VCaP (cell line): ENCODE measurements around the gene NRARP.

ENCODE experiments used
- H3K27ac ChIP-seq: fragments of 450-650 bp; 2 replicates; pipeline ENCODE4 v1.5.1; 2017
- CTCF ChIP-seq: fragments of 450-650 bp; conservative IDR thresholded peaks from 2 replicates; pipeline ENCODE4 v1.5.1; 2017; ENCODE audit warnings: mild to moderate bottlenecking, moderate library complexity

Gene NRARP

DNA sequence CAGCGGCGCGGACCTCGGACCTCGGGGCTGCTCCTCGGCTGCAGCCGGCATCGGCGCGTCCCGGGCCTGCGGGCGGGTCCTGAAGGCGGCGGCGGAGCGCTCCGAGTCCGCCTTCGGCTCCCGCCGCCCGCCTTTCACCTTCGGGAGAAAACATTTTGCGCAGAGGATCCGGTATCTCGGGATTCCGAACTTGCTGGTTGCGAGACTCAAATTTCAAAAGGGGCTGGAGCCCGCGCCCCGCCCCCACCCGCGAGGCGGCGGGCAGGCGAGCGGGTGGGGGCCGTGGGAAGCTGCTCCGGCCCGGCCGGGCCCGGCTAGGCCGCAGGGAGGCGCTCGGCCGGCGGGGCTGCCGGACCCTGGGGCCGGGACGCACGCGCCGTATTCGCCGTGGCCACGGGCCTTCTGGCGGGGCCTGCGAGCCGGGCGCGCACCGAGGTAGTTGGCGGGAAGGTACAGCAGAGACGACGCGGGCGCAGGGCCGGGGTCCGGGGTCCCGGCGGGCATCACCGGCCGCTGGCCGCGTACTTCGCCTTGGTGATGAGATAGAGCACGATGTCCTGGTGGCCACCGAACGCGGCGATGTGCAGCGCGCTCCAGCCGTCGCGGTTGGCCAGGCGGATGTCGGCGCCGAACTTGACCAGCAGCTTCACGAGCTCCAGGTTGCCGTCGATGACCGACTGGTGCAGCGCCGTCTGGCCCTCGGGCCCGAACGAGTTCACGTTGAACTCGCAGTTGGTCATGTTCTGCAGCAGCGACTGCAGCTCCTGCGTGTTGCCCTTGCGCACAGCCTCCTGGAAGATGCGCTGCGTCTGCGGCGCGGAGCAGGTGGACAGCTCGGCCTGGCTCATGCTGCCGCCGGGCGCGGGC is 757 bp downstream of the NRARP start:
- H3K27ac ChIP-seq: peak overlapping the region; percentile 96

GRCh38 chr9:137300567-137301080 is 1.4 kb downstream of the NRARP start:
- TF ChIP-seq CTCF: no peak
- peak overlapping the region; percentile 96 for H3K27ac ChIP-seq

More for the DNA sequence above, 757 bp downstream of the NRARP start:
- TF ChIP-seq CTCF: peak; percentile 77

DNA sequence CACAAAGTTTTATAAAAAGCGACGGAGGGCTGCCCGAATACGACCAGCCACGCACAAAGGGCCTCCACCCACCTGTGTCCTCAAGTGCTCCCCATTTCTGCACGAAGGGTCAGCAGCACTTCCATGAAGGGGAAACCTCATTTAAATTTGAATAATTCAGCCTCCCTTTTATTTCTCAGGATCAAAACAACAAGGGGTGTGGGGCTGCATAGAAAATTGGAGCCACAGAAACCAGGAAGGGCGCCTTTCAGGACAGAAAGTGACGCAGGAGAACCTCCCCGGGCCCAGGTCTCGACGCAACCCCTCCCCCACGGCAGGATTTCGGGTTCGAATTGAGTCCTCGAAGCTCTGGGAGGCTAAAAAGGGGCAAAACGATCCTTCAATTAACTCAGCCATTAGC is 2.1 kb downstream of the NRARP start:
- peak overlapping the region; percentile 96 for H3K27ac ChIP-seq
- no peak for TF ChIP-seq CTCF

- TF ChIP-seq CTCF: no peak
These were observed 2.9 kb downstream of the NRARP start for GRCh38 chr9:137299203-137299565.

DNA sequence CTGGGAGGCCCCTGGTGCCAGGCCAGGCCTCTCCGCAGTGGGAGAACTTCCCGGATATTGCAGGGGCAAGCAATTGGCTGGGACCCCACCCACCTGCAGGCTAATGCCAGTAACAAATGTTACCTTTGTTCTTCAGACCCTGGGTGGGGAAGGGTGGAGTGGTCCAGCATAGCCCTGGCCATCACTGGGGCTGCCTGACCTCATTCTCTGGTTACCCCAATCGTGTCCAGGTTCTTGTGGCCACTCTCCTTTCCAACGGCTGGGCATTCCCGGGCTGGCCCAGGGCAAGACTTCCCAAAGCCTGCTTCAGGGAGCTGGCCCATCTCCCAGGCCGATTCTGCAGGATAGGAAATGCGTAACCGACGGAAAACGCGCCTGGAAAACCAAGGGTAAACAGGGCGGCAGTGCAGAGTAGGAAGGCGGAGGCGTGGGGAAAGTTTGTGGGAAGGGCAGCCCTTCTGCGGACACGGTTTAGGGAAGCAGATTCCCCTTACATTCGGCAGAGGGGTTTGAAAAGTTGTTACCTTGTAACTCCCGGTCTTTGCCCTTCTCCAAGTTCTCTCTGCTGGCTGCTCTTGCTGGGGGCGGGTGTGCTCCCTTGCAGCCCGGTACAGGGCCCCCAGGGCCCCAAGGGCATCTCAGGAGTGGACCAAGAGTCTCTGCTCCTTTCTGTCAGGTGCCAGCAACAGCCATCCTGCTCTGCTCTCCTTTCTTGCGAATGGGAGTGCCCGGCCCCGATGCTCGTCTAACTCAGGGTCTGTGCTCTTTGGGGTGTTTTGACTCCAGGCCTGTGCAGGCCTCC is 3.5 kb downstream of the NRARP start:
- peak overlapping the region; percentile 96 for H3K27ac ChIP-seq
- no peak for TF ChIP-seq CTCF

More at GRCh38 chr9:137299203-137299565, 2.9 kb downstream of the NRARP start:
- peak overlapping the region; percentile 96 for H3K27ac ChIP-seq

DNA sequence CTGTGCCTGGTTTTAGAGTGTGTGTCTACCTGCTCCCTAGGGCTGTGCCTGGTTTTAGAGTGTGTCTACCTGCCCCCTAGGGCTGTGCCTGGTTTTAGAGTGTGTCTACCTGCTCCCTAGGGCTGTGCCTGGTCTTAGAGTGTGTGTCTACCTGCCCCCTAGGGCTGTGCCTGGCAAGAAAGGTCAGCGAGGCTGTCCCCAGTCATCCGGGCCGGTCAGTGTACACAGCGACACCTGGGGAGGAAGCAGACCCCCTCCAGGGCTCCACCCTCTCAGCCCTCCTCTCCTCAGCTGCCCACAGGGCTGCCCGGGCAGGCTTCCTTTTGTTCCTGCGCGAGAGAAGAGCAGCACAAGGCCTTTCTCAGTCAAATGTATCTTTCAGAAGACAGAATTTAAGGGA is 4.1 kb downstream of the NRARP start:
- H3K27ac ChIP-seq: peak overlapping the region; percentile 96

More for the DNA sequence above, 4.1 kb downstream of the NRARP start:
- no peak for TF ChIP-seq CTCF
